A204.1 (cell line): ENCODE data around the gene EID1.
"Not testable (repeated sequence)": the region's sequence is repeated elsewhere in the genome, so short reads cannot be mapped to it uniquely, and the experiment has no call there.

Experiments used
- FAIRE-seq: peaks from 2 replicates; lab custom pipeline; 2012; peaks lifted over from hg19 to GRCh38; lab: Jason Lieb, UNC

Gene EID1

GRCh38 chr15:48869966-48870365, 8.0 kb upstream of the EID1 start:
- FAIRE-seq = no peak

GRCh38 chr15:48871542-48871941, 6.4 kb upstream of the EID1 start:
- no peak for FAIRE-seq

GRCh38 chr15:48872632-48873031, 5.3 kb upstream of the EID1 start:
- FAIRE-seq = no peak

GRCh38 chr15:48875241-48875960, 2.5 kb upstream of the EID1 start:
- no peak for FAIRE-seq

GRCh38 chr15:48876057-48876456, 1.9 kb upstream of the EID1 start:
- no peak for FAIRE-seq

- no peak for FAIRE-seq
Measured at GRCh38 chr15:48880070-48880634, 2.2 kb downstream of the EID1 start.

GRCh38 chr15:48883699-48884098, 5.8 kb downstream of the EID1 start:
- no peak for FAIRE-seq

- FAIRE-seq = no peak
Measured at GRCh38 chr15:48887144-48887543, 9.2 kb downstream of the EID1 start.

GRCh38 chr15:48888191-48888590, 10.3 kb downstream of the EID1 start:
- no peak for FAIRE-seq

GRCh38 chr15:48888836-48889235, 10.9 kb downstream of the EID1 start:
- no peak for FAIRE-seq

GRCh38 chr15:48889925-48890324, 12.0 kb downstream of the EID1 start:
- FAIRE-seq = no peak

- FAIRE-seq = no peak
Measured at GRCh38 chr15:48890375-48890972, 12.5 kb downstream of the EID1 start.

- FAIRE-seq = peak; percentile 44
Measured at GRCh38 chr15:48891232-48891765, 13.4 kb downstream of the EID1 start.

GRCh38 chr15:48893311-48893710, 15.4 kb downstream of the EID1 start:
- no peak for FAIRE-seq

GRCh38 chr15:48896869-48897814, 19.2 kb downstream of the EID1 start:
- peak; percentile 97 for FAIRE-seq

- FAIRE-seq = no peak
Measured at GRCh38 chr15:48898032-48898431, 20.1 kb downstream of the EID1 start.

GRCh38 chr15:48898446-48898845, 20.5 kb downstream of the EID1 start:
- peak; percentile 89 for FAIRE-seq

GRCh38 chr15:48899793-48900192, 21.9 kb downstream of the EID1 start:
- no peak for FAIRE-seq

- no peak for FAIRE-seq
Measured at GRCh38 chr15:48904758-48905157, 26.8 kb downstream of the EID1 start.

GRCh38 chr15:48905216-48905615, 27.3 kb downstream of the EID1 start:
- FAIRE-seq = no peak

GRCh38 chr15:48905847-48906246, 27.9 kb downstream of the EID1 start:
- no peak for FAIRE-seq

- not testable (repeated sequence) for FAIRE-seq
Measured at GRCh38 chr15:48909313-48909712, 31.4 kb downstream of the EID1 start.
